ENCODE data around the gene HOXB1.

The HOXB1 gene

DNA sequence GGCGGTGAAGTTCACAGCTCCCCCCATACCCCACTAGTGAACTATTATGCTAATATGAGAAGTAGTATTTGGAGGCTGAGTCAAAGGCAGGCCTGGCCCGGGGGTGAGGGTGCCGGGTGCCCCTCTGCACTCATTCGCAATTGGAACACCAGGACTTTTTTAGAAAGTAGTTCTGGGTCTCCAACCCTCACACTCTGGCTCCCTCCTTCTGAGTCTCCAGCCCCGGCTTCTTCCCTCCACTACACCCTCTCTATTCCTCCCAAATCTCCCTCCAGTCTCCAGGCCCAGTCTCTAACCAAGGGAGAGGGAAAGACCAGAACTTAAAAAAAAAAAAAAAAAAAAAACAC is 25.4 kb upstream of the HOXB1 start:
- TF ChIP-seq, protein P1, sequence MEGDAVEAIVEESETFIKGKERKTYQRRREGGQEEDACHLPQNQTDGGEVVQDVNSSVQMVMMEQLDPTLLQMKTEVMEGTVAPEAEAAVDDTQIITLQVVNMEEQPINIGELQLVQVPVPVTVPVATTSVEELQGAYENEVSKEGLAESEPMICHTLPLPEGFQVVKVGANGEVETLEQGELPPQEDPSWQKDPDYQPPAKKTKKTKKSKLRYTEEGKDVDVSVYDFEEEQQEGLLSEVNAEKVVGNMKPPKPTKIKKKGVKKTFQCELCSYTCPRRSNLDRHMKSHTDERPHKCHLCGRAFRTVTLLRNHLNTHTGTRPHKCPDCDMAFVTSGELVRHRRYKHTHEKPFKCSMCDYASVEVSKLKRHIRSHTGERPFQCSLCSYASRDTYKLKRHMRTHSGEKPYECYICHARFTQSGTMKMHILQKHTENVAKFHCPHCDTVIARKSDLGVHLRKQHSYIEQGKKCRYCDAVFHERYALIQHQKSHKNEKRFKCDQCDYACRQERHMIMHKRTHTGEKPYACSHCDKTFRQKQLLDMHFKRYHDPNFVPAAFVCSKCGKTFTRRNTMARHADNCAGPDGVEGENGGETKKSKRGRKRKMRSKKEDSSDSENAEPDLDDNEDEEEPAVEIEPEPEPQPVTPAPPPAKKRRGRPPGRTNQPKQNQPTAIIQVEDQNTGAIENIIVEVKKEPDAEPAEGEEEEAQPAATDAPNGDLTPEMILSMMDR (IDR thresholded peaks at IDR 0.05; ENCODE audit: low read depth, low read length): no peak
- peak overlapping the region; percentile 54 for H3K4me3 ChIP-seq (ENCODE audit: low read depth, low read length)

DNA sequence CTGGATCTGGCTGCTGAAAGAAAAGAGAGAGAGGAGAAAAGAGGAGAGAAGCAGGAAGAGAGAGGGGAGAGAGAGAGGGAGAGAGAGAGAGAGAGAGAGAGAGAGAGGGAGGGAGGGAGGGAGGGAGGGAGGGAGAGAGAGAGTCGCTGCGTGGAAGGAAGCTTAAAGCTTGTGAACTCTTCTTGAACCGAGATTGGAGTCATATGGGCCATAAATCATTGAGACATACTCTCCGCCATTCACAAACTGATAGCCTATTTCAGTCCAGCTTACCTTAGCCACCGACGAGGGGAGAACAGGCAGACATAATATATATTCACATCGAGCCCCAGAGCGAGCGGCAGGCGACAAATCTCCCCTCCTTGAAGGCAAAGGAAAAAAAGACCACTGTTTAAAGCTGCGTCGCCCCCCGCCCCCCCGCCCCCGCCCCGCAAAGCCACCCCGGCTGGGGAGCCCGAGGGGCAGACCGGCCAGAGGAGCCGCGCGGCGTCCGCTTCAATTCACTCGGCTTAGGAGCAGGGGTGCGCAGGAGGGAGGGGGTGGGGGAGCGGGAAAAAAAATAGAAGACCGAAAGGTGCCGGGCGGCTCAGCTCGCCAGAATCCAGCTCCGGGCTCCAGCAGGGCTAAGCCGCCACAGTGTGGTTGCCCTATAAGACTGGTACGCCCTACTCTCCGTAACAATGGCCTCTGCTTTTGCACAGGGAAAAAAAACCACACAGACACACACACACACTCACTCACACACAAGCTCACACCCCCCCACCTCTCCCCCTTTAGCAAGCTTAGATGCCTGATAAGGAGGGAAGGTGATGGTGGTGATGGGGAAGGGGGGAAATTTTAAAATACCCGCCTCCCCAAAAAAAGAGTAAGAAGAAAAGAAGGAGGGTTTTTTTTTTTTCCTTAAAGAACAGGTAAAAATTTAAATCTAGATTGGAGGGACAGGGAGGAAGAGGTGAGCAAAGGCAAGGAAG is 24.7 kb upstream of the HOXB1 start:
- TF ChIP-seq, protein P1 (IDR thresholded peaks at IDR 0.05; ENCODE audit: low read depth, low read length): no peak

DNA sequence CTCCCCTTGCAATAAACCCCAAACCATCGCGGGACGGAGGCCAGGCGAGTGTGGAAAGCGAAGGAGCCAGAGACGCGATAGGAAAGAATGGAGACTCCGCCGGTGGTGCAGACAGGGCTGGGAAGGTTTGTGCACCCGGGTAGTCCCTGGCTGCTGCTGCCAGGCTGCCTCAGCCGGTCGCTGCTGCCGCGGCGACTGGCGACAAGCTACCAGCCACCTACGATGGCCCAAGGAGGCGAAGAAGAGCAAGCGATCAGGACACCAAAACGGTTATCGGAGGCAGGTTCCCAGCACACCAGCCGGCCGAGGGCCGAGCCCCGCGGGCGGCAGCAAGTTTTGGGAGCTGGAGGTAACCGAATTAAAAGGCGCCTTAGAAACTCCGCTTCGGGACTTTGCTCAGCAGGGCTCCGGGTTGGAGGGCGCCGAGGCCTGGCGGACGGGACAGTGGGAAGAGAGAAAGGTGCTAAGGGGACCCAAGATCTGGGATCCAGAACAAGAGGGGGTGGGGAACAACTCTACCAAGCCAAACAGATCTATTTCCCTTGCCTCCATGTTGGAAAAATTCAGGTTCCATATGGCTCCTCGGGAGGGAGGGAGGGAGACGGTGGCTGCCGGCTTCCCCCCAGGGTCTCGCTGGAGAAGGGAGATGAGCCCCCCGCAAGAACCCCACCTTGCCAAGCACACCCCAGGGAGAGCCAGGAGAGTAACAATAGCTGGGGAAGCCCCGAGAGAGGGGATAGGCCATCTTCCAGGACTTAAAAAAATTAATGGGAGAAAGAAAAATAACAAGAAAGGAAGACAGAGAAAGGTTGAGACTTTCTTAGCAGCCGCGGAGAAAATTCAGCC is 23.8 kb upstream of the HOXB1 start:
- H3K4me3 ChIP-seq (ENCODE audit: low read depth, low read length): peak overlapping the region; percentile 54
- TF ChIP-seq, protein P1 (IDR thresholded peaks at IDR 0.05; ENCODE audit: low read depth, low read length): no peak

More for the DNA sequence above, 24.7 kb upstream of the HOXB1 start:
- peak overlapping the region; percentile 54 for H3K4me3 ChIP-seq (ENCODE audit: low read depth, low read length)

DNA sequence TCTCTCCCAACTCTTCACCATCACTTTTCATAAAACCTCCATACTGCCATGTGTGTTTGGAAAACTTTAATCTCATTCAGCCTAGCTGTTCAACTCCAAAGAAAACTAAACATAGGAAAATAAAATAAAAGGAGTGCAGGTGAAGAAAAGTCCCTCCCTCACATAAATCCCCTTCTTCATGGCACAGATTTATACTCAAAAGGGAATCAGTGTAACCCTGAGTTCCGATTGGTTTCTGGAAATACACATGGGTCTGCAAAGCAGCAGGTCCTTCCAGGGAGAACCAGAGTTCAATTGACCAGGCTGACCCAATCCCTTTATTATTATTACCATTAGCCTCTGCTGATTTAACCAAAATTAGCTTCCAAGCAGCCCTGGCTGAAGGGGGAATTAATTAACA is 23.0 kb upstream of the HOXB1 start:
- peak overlapping the region; percentile 54 for H3K4me3 ChIP-seq (ENCODE audit: low read depth, low read length)
- TF ChIP-seq, protein P1 (IDR thresholded peaks at IDR 0.05; ENCODE audit: low read depth, low read length): no peak

DNA sequence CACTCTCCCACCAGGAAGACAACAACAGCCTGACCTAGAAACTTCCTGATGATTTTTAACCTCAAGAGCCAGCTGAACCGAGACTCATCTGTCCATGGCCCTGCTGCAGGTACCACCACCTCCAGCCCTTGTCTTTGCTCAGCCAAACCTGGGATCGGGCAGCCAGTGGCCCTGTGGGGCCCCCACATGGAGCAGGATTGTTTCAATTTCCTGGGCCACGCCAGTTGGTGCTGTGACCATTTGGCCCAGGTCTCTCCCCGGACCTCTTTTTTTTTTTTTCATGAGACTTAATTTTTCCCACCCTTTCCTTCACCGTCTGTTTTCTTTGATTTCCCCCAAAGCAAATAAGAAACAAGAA is 22.4 kb upstream of the HOXB1 start:
- TF ChIP-seq, protein P1 (IDR thresholded peaks at IDR 0.05; ENCODE audit: low read depth, low read length): no peak
- H3K4me3 ChIP-seq (ENCODE audit: low read depth, low read length): peak overlapping the region; percentile 54

DNA sequence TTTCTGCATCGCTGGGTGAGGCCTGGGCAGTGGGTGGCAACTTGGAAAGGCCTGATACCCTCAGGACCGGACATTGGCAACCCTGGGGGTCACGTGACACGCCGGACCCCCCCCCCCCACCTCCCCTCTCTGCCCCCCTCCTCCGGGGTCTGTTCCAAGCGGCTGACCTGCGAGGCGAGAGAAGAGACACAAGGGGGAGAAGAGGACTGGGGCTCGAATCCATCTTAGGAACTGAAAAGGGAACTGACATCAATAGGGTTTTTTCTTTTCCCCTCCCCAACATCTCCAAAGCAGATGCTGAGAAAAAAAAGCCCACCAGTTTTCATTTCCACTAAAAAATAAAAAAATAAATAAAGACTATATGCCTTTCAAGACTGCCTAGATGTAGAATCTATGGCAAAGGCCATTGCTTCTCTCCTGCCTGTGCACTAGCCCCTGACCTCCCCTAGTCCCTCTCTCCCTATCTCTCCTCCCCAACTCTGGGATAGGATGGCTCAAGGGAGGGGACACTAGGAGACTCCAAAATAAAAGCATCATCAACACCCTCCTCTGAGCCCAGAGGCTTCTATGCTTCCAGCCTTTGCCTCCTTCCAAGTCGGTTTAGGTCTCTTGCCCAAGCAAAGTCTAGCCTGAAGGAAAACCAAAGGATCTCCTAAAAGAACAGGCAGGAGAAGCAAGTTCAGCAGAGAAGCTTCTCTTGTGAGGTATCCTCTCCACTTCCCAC is 21.8 kb upstream of the HOXB1 start:
- TF ChIP-seq, protein P1 (IDR thresholded peaks at IDR 0.05; ENCODE audit: low read depth, low read length): no peak
- peak overlapping the region; percentile 54 for H3K4me3 ChIP-seq (ENCODE audit: low read depth, low read length)

Measured in WI38 (cell line).